CD14-positive monocyte (primary cell): Measurements from ENCODE around the gene AOAH. TPM values are rescaled to one million over a fixed set of nuclear protein-coding genes. Genes with fewer than 3 reads are reported as not detected.

ENCODE experiments used
- DNase-seq, 3 donors: peaks; one replicate each; pipeline ENCODE4 v3.0.0-alpha.2; 2011 to 2022
- H2AFZ ChIP-seq: 2 replicates; pipeline ENCODE4 v1.6.0; 2012; ENCODE audit warnings: mild to moderate bottlenecking, low read depth, low read length, inconsistent platforms; ENCODE audit not compliant: insufficient read depth, poor library complexity, severe bottlenecking
- H3K27ac ChIP-seq, 2 donors: 1 replicate in 1 of 2; 2 replicates in 1 of 2; pipeline ENCODE4 v1.5.1; 2012 to 2013; ENCODE audit warnings: low read length in 2 of 2, control low read depth in 1 of 2, inconsistent platforms in 1 of 2, low read depth in 1 of 2, mild to moderate bottlenecking in 1 of 2
- H3K27me3 ChIP-seq, 2 donors: one replicate each; pipeline versions ENCODE4 v1.6.0 to v1.6.1; 2011 to 2013; ENCODE audit warnings: low read length in 2 of 2; ENCODE audit not compliant: control insufficient read depth in 2 of 2, insufficient read depth in 2 of 2
- H3K36me3 ChIP-seq, 2 donors: replicated peaks in 1 of 2; 1 replicate in 1 of 2; 2 replicates in 1 of 2; pipeline versions ENCODE4 v1.5.1 to v1.6.1; 2012 to 2013; ENCODE audit warnings: low read length in 2 of 2, control low read depth in 1 of 2, inconsistent platforms in 1 of 2, mild to moderate bottlenecking in 1 of 2; ENCODE audit not compliant: insufficient read depth in 2 of 2, control insufficient read depth in 1 of 2
- H3K4me1 ChIP-seq, 2 donors: 1 replicate in 1 of 2; 2 replicates in 1 of 2; pipeline versions ENCODE4 v1.5.1 to v1.6.1; 2012 to 2013; ENCODE audit warnings: low read length in 2 of 2, control low read depth in 1 of 2, inconsistent platforms in 1 of 2, mild to moderate bottlenecking in 1 of 2, moderate library complexity in 1 of 2; ENCODE audit not compliant: insufficient read depth in 2 of 2, control insufficient read depth in 1 of 2
- H3K4me2 ChIP-seq: replicated peaks from 2 replicates; pipeline ENCODE3; 2012; ENCODE audit warnings: low read length, moderate library complexity, mild to moderate bottlenecking; ENCODE audit not compliant: poor library complexity, severe bottlenecking; ENCODE audit errors: extremely low read depth
- H3K4me3 ChIP-seq, 3 experiments: fragments of 200-600 bp in 1 of 3; sonication (generic) in 1 of 3; replicated peaks in 1 of 3; 1 replicate in 2 of 3; 2 replicates in 1 of 3; pipeline ENCODE4 v1.5.1; 2011 to 2013; ENCODE audit warnings: low read length in 3 of 3, mild to moderate bottlenecking in 3 of 3, control low read depth in 2 of 3, low read depth in 2 of 3, inconsistent platforms in 1 of 3, moderate library complexity in 1 of 3
- H3K79me2 ChIP-seq: 2 replicates; pipeline ENCODE4 v1.6.0; 2012; ENCODE audit warnings: mild to moderate bottlenecking, control low read depth, inconsistent platforms, low read length, moderate library complexity; ENCODE audit not compliant: insufficient read depth
- H3K9ac ChIP-seq: 2 replicates; pipeline ENCODE4 v1.6.0; 2017; ENCODE audit warnings: low read length, mild to moderate bottlenecking; ENCODE audit not compliant: insufficient read depth, poor library complexity, severe bottlenecking
- H3K9me3 ChIP-seq, 2 donors: replicated peaks in 1 of 2; 1 replicate in 1 of 2; 2 replicates in 1 of 2; pipeline versions ENCODE4 v1.5.1 to v1.6.1; 2012 to 2013; ENCODE audit warnings: low read length in 2 of 2, control low read depth in 1 of 2; ENCODE audit not compliant: control insufficient read depth in 1 of 2, insufficient read depth in 1 of 2
- H4K20me1 ChIP-seq: 2 replicates; pipeline ENCODE4 v1.6.0; 2012; ENCODE audit warnings: mild to moderate bottlenecking, low read length, control low read depth, moderate library complexity; ENCODE audit not compliant: insufficient read depth
- H3K27ac Mint-ChIP-seq, 7 donors: one replicate each; pipeline ENCODE4 v1.8.0; 2020; ENCODE audit warnings: mild to moderate bottlenecking in 7 of 7, mixed read lengths in 7 of 7, moderate library complexity in 6 of 7, inconsistent platforms in 2 of 7
- H3K27me3 Mint-ChIP-seq, 3 donors: one replicate each; pipeline ENCODE4 v1.8.0; 2021 to 2022; ENCODE audit warnings: low read depth in 3 of 3, mild to moderate bottlenecking in 3 of 3, mixed read lengths in 3 of 3, moderate library complexity in 3 of 3, inconsistent platforms in 1 of 3
- H3K36me3 Mint-ChIP-seq, 2 donors: one replicate each; pipeline ENCODE4 v1.8.0; 2020; ENCODE audit warnings: mixed read lengths in 2 of 2, inconsistent platforms in 1 of 2, mild to moderate bottlenecking in 1 of 2
- H3K4me1 Mint-ChIP-seq: one replicate; pipeline ENCODE4 v1.8.0; 2020; ENCODE audit warnings: mild to moderate bottlenecking, mixed read lengths
- H3K4me3 Mint-ChIP-seq, 2 donors: one replicate each; pipeline ENCODE4 v1.8.0; 2020; ENCODE audit warnings: mild to moderate bottlenecking in 2 of 2, mixed read lengths in 2 of 2, moderate library complexity in 1 of 2
- H3K9me3 Mint-ChIP-seq, 7 donors: one replicate each; pipeline ENCODE4 v1.8.0; 2020 to 2022; ENCODE audit warnings: mixed read lengths in 7 of 7, mild to moderate bottlenecking in 6 of 7, moderate library complexity in 6 of 7, inconsistent platforms in 2 of 7
- CTCF ChIP-seq: fragments of 200-600 bp; IDR thresholded peaks from one replicate; pipeline ENCODE4 v1.8.0; 2022; ENCODE audit warnings: antibody characterized with exemption, mild to moderate bottlenecking
- WGBS: methylation state at CpG from one replicate; pipeline ENCODE4 v1.1.5; 2013; ENCODE audit warnings: missing lambda C conversion rate; ENCODE audit not compliant: insufficient coverage; 5-methylcytosine and 5-hydroxymethylcytosine counted together
- intact Hi-C, 2 donors: fragments of 100-400 bp; cut with micrococcal nuclease; formaldehyde crosslinking; loops; one replicate each; pipeline versions ENCODE4 v1.15.0 to v1.15.1; 2023
- polyA plus RNA-seq, 3 donors: library from polyadenylated mRNA; depleted of rRNA in 1 of 3; unstranded in 2 of 3; stranded (reverse) in 1 of 3; fragments of 300-500 nt in 2 of 3; fragments of >200 nt in 1 of 3; fragmentation: Illumina TruSeq in 2 of 3; gene quantifications; 1 replicate in 2 of 3; 2 replicates in 1 of 3; pipeline ENCODE4 v1.2.3, GENCODE V29; 2012 to 2021

Gene AOAH
- polyA plus RNA-seq, 3 donors, result 305 to 467 (median 349) TPM

- Mint-ChIP-seq H3K27ac (peak overlapping the region in 1 of 7 donors; percentile 30), H3K4me3 (no peak overlapping the region), H3K4me1 (peaks cover 28% of the 10 kb centered on the region), H3K27me3 (peaks cover 0 to 2% (median 0%) of the 10 kb centered on the region in 3 donors), H3K36me3 (peaks cover 96 to 100% of the 10 kb centered on the region in 2 donors), H3K9me3 (no peaks in the 10 kb centered on the region)
- Histone ChIP-seq H3K27ac (peak overlapping the region in 1 of 2 donors; percentile 8), H3K9me3 (no peaks in the 10 kb centered on the region), H3K4me3 (no peak overlapping the region), H2AFZ (no peak overlapping the region), H4K20me1 (peaks cover 100% of the 10 kb centered on the region), H3K27me3 (no peaks in the 10 kb centered on the region), H3K4me2 (no peak overlapping the region), H3K9ac (no peak overlapping the region), H3K79me2 (peaks cover 5% of the 10 kb centered on the region), H3K4me1 (peaks cover 7 to 11% of the 10 kb centered on the region in 2 donors), H3K36me3 (peaks cover 96 to 100% of the 10 kb centered on the region in 2 donors)
- TF ChIP-seq CTCF, result no peak
- 91% methylated on average over 5 of the region's 6 CpGs for WGBS
- no peak for DNase-seq
- intact Hi-C loops, result no loop called here
Observed at GRCh38 chr7:36630112-36630650, 94.1 kb downstream of the AOAH start.

- Mint-ChIP-seq H3K4me1 (peaks cover 37% of the 10 kb centered on the region), H3K4me3 (no peak overlapping the region), H3K36me3 (peaks cover 93 to 100% of the 10 kb centered on the region in 2 donors), H3K27ac (peak overlapping the region in 2 of 7 donors; percentile 1 to 2), H3K27me3 (peaks cover 0 to 2% (median 0%) of the 10 kb centered on the region in 3 donors), H3K9me3 (no peaks in the 10 kb centered on the region)
- peaks cover 3% of the 10 kb centered on the region for H3K79me2 ChIP-seq
- H3K36me3 ChIP-seq, result peaks cover 96 to 100% of the 10 kb centered on the region in 2 donors
- DNase-seq, result no peak
- H3K9ac ChIP-seq, result no peak overlapping the region
- no peak overlapping the region for H3K27ac ChIP-seq
- peaks cover 100% of the 10 kb centered on the region for H4K20me1 ChIP-seq
- no peaks in the 10 kb centered on the region for H3K9me3 ChIP-seq
- WGBS, result 80% methylated on average over 1 of the region's 1 CpG
- H3K27me3 ChIP-seq, result no peaks in the 10 kb centered on the region
- intact Hi-C loops, result no loop called here
- H3K4me1 ChIP-seq, result peaks cover 15 to 19% of the 10 kb centered on the region in 2 donors
- no peak overlapping the region for H3K4me2 ChIP-seq
- no peak overlapping the region for H2AFZ ChIP-seq
- TF ChIP-seq CTCF, result no peak
- H3K4me3 ChIP-seq, result no peak overlapping the region
Observed at GRCh38 chr7:36629351-36629750, 94.9 kb downstream of the AOAH start.
